ENCODE results near the gene CFAP20. TPM values are rescaled to one million over a fixed set of nuclear protein-coding genes. Genes with fewer than 3 reads are reported as not detected.
"Not testable (repeated sequence)": the region's sequence is repeated elsewhere in the genome, so short reads cannot be mapped to it uniquely, and the experiment has no call there.

Gene CFAP20
- total RNA-seq, 1 experiment from 2014 or later = 60.4 TPM

- peaks cover 16 to 21% of the 10 kb centered on the region in 2 experiments for H3K4me1 Mint-ChIP-seq
- H2BK15ac ChIP-seq (ENCODE audit: low read depth, low read length) = no peak overlapping the region
- no peaks in the 10 kb centered on the region for H3K79me1 ChIP-seq (ENCODE audit: insufficient read depth, low read depth, low read length, poor library complexity, severe bottlenecking)
- WGBS (ENCODE audit: extremely low coverage, insufficient read length, low lambda C conversion rate) = no CpG with 5 or more reads among the region's 5 CpGs
- peaks cover 9% of the 10 kb centered on the region for H3K27me3 Mint-ChIP-seq (ENCODE audit: low read depth)
- H3K79me2 ChIP-seq (ENCODE audit: insufficient read depth, low read length) = no peaks in the 10 kb centered on the region
- H3K56ac ChIP-seq (ENCODE audit: insufficient read length, low read depth, low read length) = no peak overlapping the region
- H3K9me3 Mint-ChIP-seq = no peaks in the 10 kb centered on the region
- no peak overlapping the region for H4K5ac ChIP-seq (ENCODE audit: insufficient read length, low read depth, low read length)
- no peak overlapping the region for H2AK5ac ChIP-seq (ENCODE audit: insufficient read length, low read length)
- no peak overlapping the region for H3T11ph ChIP-seq (ENCODE audit: low read length)
- H3K23me2 ChIP-seq (ENCODE audit: insufficient read length, low read depth, low read length, poor library complexity, severe bottlenecking) = peaks cover 2% of the 10 kb centered on the region
- H2BK120ac ChIP-seq (ENCODE audit: low read depth, low read length, poor library complexity, severe bottlenecking) = no peak overlapping the region
- no peak overlapping the region for H4K91ac ChIP-seq (ENCODE audit: insufficient read length, low read depth, low read length)
- H2AFZ ChIP-seq (ENCODE audit: low read length) = no peak overlapping the region
- H2BK20ac ChIP-seq (ENCODE audit: low read depth, low read length, poor library complexity, severe bottlenecking) = no peak overlapping the region
- H3K14ac ChIP-seq (ENCODE audit: insufficient read depth, low read length) = no peak overlapping the region; the same call in 1 of the 2 replicates
- H4K20me1 ChIP-seq (ENCODE audit: control insufficient read depth, insufficient read depth, insufficient read length) = no peaks in the 10 kb centered on the region
- H2BK5ac ChIP-seq (ENCODE audit: insufficient read length, low read length) = no peak overlapping the region
- H4K8ac ChIP-seq (replicated peaks; ENCODE audit: insufficient read length, low read depth, low read length) = no peak overlapping the region
- no peak overlapping the region for H3K23ac ChIP-seq (ENCODE audit: insufficient read length, low read depth, low read length)
- no peak overlapping the region for H2BK12ac ChIP-seq (ENCODE audit: insufficient read length, low read depth, low read length)
- H3K4me2 ChIP-seq (ENCODE audit: insufficient read depth, insufficient read length, low read length) = no peak overlapping the region
- H3K9me3 ChIP-seq (ENCODE audit: control insufficient read depth, low read depth, low read length) = no peaks in the 10 kb centered on the region
- H3K9ac ChIP-seq (ENCODE audit: extremely low read depth, insufficient read length, low read length) = no peak overlapping the region
- no peak for DNase-seq
- H3K4ac ChIP-seq (ENCODE audit: low read depth, low read length) = no peak overlapping the region
- H3K4me1 ChIP-seq (ENCODE audit: insufficient read depth, low read length) = no peaks in the 10 kb centered on the region
- H3K27ac Mint-ChIP-seq = no peak overlapping the region; a peak in 1 of 7 replicates
- H3K27ac ChIP-seq (ENCODE audit: insufficient read length, low read depth, low read length) = no peak overlapping the region
- no peaks in the 10 kb centered on the region for H3K36me3 Mint-ChIP-seq (ENCODE audit: insufficient read depth in 1 of 3, low read depth in 3 of 3)
- no peak for TF ChIP-seq CTCF (conservative IDR thresholded peaks at IDR 0.05)
- no peaks in the 10 kb centered on the region for H3K27me3 ChIP-seq (ENCODE audit: insufficient read depth, low read length)
- no peak overlapping the region for H3K18ac ChIP-seq (ENCODE audit: insufficient read length, low read depth, low read length)
- no peak overlapping the region for H3K4me3 Mint-ChIP-seq
Measured at GRCh38 chr16:58094026-58094425, 35.2 kb downstream of the CFAP20 start.

DNA sequence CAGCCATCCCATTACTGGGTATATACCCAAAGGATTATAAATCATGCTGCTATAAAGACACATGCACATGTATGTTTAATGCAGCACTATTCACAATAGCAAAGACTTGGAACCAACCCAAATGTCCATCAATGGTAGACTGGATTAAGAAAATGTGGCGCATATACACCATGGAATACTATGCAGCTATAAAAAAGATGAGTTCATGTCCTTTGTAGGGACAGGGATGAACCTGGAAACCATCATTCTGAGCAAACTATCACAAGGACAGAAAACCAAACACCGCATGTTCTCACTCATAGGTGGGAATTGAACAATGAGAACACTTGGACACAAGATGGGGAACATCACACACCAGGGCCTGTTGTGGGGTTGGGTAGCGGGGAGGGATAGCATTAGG, 38.8 kb downstream of the CFAP20 start:
- not testable (repeated sequence) for H4K5ac ChIP-seq (ENCODE audit: insufficient read length, low read depth, low read length); DNase-seq; H3K36me3 Mint-ChIP-seq (ENCODE audit: insufficient read depth in 1 of 3, low read depth in 3 of 3); H3T11ph ChIP-seq (ENCODE audit: low read length); H3K9me3 Mint-ChIP-seq; H2BK20ac ChIP-seq (ENCODE audit: low read depth, low read length, poor library complexity, severe bottlenecking); H3K79me2 ChIP-seq (ENCODE audit: insufficient read depth, low read length); H3K14ac ChIP-seq (ENCODE audit: insufficient read depth, low read length); H3K27me3 ChIP-seq (ENCODE audit: insufficient read depth, low read length); H3K4me2 ChIP-seq (ENCODE audit: insufficient read depth, insufficient read length, low read length); H2AK5ac ChIP-seq (ENCODE audit: insufficient read length, low read length); H3K56ac ChIP-seq (ENCODE audit: insufficient read length, low read depth, low read length); H3K4me1 ChIP-seq (ENCODE audit: insufficient read depth, low read length); H2AFZ ChIP-seq (ENCODE audit: low read length); H3K23ac ChIP-seq (ENCODE audit: insufficient read length, low read depth, low read length); H3K27ac ChIP-seq (ENCODE audit: insufficient read length, low read depth, low read length); H3K4ac ChIP-seq (ENCODE audit: low read depth, low read length); H3K27ac Mint-ChIP-seq; H4K91ac ChIP-seq (ENCODE audit: insufficient read length, low read depth, low read length); H3K9me3 ChIP-seq (ENCODE audit: control insufficient read depth, low read depth, low read length); H2BK15ac ChIP-seq (ENCODE audit: low read depth, low read length); H4K20me1 ChIP-seq (ENCODE audit: control insufficient read depth, insufficient read depth, insufficient read length); H2BK120ac ChIP-seq (ENCODE audit: low read depth, low read length, poor library complexity, severe bottlenecking); H3K9ac ChIP-seq (ENCODE audit: extremely low read depth, insufficient read length, low read length); H4K8ac ChIP-seq (replicated peaks; ENCODE audit: insufficient read length, low read depth, low read length); H3K23me2 ChIP-seq (ENCODE audit: insufficient read length, low read depth, low read length, poor library complexity, severe bottlenecking); H2BK12ac ChIP-seq (ENCODE audit: insufficient read length, low read depth, low read length); H2BK5ac ChIP-seq (ENCODE audit: insufficient read length, low read length); H3K27me3 Mint-ChIP-seq (ENCODE audit: low read depth); H3K79me1 ChIP-seq (ENCODE audit: insufficient read depth, low read depth, low read length, poor library complexity, severe bottlenecking); H3K18ac ChIP-seq (ENCODE audit: insufficient read length, low read depth, low read length); H3K4me3 Mint-ChIP-seq; H3K4me1 Mint-ChIP-seq
- no CpG with 5 or more reads among the region's 3 CpGs for WGBS (ENCODE audit: extremely low coverage, insufficient read length, low lambda C conversion rate)

Measured in H9 (cell line).